H9 (cell line): Measurements from ENCODE around the gene GLS. TPM values are rescaled to one million over a fixed set of nuclear protein-coding genes. Genes with fewer than 3 reads are reported as not detected.

Experiments used
- DNase-seq: peaks from one replicate; pipeline ENCODE4 v3.0.0-alpha.2; 2017
- H2AFZ ChIP-seq: one replicate; pipeline ENCODE4 v1.6.1; 2013; ENCODE audit warnings: mild to moderate bottlenecking, low read length, control low read depth, moderate library complexity
- H2AK5ac ChIP-seq: 2 replicates; pipeline ENCODE4 v1.6.1; 2013; ENCODE audit warnings: low read length, control low read depth, mixed read lengths; ENCODE audit not compliant: insufficient read length
- H2BK120ac ChIP-seq: one replicate; pipeline ENCODE4 v1.6.1; 2013; ENCODE audit warnings: low read depth, mild to moderate bottlenecking, low read length, control low read depth, inconsistent platforms; ENCODE audit not compliant: poor library complexity, severe bottlenecking
- H2BK12ac ChIP-seq: 2 replicates; pipeline ENCODE4 v1.6.1; 2013; ENCODE audit warnings: low read length, control low read depth, mixed read lengths, low read depth; ENCODE audit not compliant: insufficient read length
- H2BK15ac ChIP-seq: 2 replicates; pipeline ENCODE4 v1.6.1; 2013; ENCODE audit warnings: low read depth, low read length, control low read depth
- H2BK20ac ChIP-seq: one replicate; pipeline ENCODE4 v1.6.1; 2013; ENCODE audit warnings: low read depth, mild to moderate bottlenecking, low read length, control low read depth, inconsistent platforms; ENCODE audit not compliant: poor library complexity, severe bottlenecking
- H2BK5ac ChIP-seq: 2 replicates; pipeline ENCODE4 v1.6.1; 2013; ENCODE audit warnings: low read length, control low read depth, mixed read lengths; ENCODE audit not compliant: insufficient read length
- H3K14ac ChIP-seq: 2 replicates; pipeline ENCODE4 v1.6.1; 2013; ENCODE audit warnings: low read length, control low read depth; ENCODE audit not compliant: insufficient read depth
- H3K18ac ChIP-seq: 2 replicates; pipeline ENCODE4 v1.6.1; 2013; ENCODE audit warnings: low read depth, mild to moderate bottlenecking, mixed read lengths, low read length, control low read depth; ENCODE audit not compliant: insufficient read length
- H3K23ac ChIP-seq: 2 replicates; pipeline ENCODE4 v1.6.1; 2013; ENCODE audit warnings: low read length, control low read depth, mixed read lengths, low read depth; ENCODE audit not compliant: insufficient read length
- H3K23me2 ChIP-seq: 2 replicates; pipeline ENCODE4 v1.6.1; 2013; ENCODE audit warnings: low read depth, mild to moderate bottlenecking, mixed read lengths, low read length, control low read depth; ENCODE audit not compliant: insufficient read length, poor library complexity, severe bottlenecking
- H3K27ac ChIP-seq: 2 replicates; pipeline ENCODE4 v1.5.1; 2013; ENCODE audit warnings: low read length, control low read depth, mixed read lengths, low read depth; ENCODE audit not compliant: insufficient read length
- H3K27me3 ChIP-seq: 2 replicates; pipeline ENCODE4 v1.6.1; 2013; ENCODE audit warnings: low read length, control low read depth, inconsistent platforms; ENCODE audit not compliant: insufficient read depth
- H3K4ac ChIP-seq: 2 replicates; pipeline ENCODE4 v1.6.1; 2013; ENCODE audit warnings: low read depth, mild to moderate bottlenecking, control low read depth, inconsistent platforms, low read length, moderate library complexity
- H3K4me1 ChIP-seq: 2 replicates; pipeline ENCODE4 v1.6.1; 2013; ENCODE audit warnings: low read length, control low read depth, inconsistent platforms; ENCODE audit not compliant: insufficient read depth
- H3K4me2 ChIP-seq: 2 replicates; pipeline ENCODE4 v1.6.1; 2013; ENCODE audit warnings: low read length, control low read depth, mixed read lengths; ENCODE audit not compliant: insufficient read length, insufficient read depth
- H3K56ac ChIP-seq: 2 replicates; pipeline ENCODE4 v1.6.1; 2013; ENCODE audit warnings: low read depth, mild to moderate bottlenecking, mixed read lengths, low read length, control low read depth; ENCODE audit not compliant: insufficient read length
- H3K79me1 ChIP-seq: 2 replicates; pipeline ENCODE4 v1.6.1; 2013; ENCODE audit warnings: low read depth, mild to moderate bottlenecking, moderate library complexity, low read length, control low read depth, inconsistent platforms; ENCODE audit not compliant: insufficient read depth, poor library complexity, severe bottlenecking
- H3K79me2 ChIP-seq: 2 replicates; pipeline ENCODE4 v1.6.1; 2013; ENCODE audit warnings: low read length, control low read depth, inconsistent platforms; ENCODE audit not compliant: insufficient read depth
- H3K9ac ChIP-seq: 2 replicates; pipeline ENCODE4 v1.6.1; 2013; ENCODE audit warnings: low read length, control low read depth, mixed read lengths; ENCODE audit not compliant: insufficient read length; ENCODE audit errors: extremely low read depth
- H3K9me3 ChIP-seq: one replicate; pipeline ENCODE4 v1.6.1; 2013; ENCODE audit warnings: low read depth, low read length, inconsistent platforms; ENCODE audit not compliant: control insufficient read depth
- H3T11ph ChIP-seq: one replicate; pipeline ENCODE4 v1.6.1; 2013; ENCODE audit warnings: mild to moderate bottlenecking, low read length, control low read depth, inconsistent platforms
- H4K20me1 ChIP-seq: one replicate; pipeline ENCODE4 v1.6.1; 2013; ENCODE audit not compliant: control insufficient read depth, insufficient read length, insufficient read depth
- H4K5ac ChIP-seq: 2 replicates; pipeline ENCODE4 v1.6.1; 2013; ENCODE audit warnings: low read depth, mild to moderate bottlenecking, mixed read lengths, low read length, control low read depth; ENCODE audit not compliant: insufficient read length
- H4K8ac ChIP-seq: replicated peaks from 2 replicates; pipeline ENCODE4 v1.6.1; 2013; ENCODE audit warnings: low read length, control low read depth, mixed read lengths, low read depth; ENCODE audit not compliant: insufficient read length
- H4K91ac ChIP-seq: 2 replicates; pipeline ENCODE4 v1.6.1; 2013; ENCODE audit warnings: low read depth, mild to moderate bottlenecking, moderate library complexity, mixed read lengths, low read length, control low read depth; ENCODE audit not compliant: insufficient read length
- H3K27ac Mint-ChIP-seq, 3 experiments: 2 replicates in 2 of 3; 3 replicates in 1 of 3; pipeline ENCODE4 v1.8.0; 2020 to 2021; ENCODE audit warnings: mixed read lengths in 3 of 3, mild to moderate bottlenecking in 1 of 3, moderate library complexity in 1 of 3
- H3K27me3 Mint-ChIP-seq: 2 replicates; pipeline ENCODE4 v1.8.0; 2021; ENCODE audit warnings: low read depth, mild to moderate bottlenecking, moderate library complexity, mixed read lengths
- H3K36me3 Mint-ChIP-seq, 3 experiments: 2 replicates in 2 of 3; 3 replicates in 1 of 3; pipeline ENCODE4 v1.8.0; 2020 to 2021; ENCODE audit warnings: low read depth in 3 of 3, mixed read lengths in 3 of 3; ENCODE audit not compliant: insufficient read depth in 1 of 3
- H3K4me1 Mint-ChIP-seq, 2 experiments: 2 replicates each; pipeline ENCODE4 v1.8.0; 2020; ENCODE audit warnings: mixed read lengths in 2 of 2
- H3K4me3 Mint-ChIP-seq, 2 experiments: 2 replicates in 1 of 2; 3 replicates in 1 of 2; pipeline ENCODE4 v1.8.0; 2020 to 2021; ENCODE audit warnings: mild to moderate bottlenecking in 2 of 2, mixed read lengths in 2 of 2, moderate library complexity in 1 of 2
- H3K9me3 Mint-ChIP-seq, 2 experiments: 2 replicates in 1 of 2; 3 replicates in 1 of 2; pipeline ENCODE4 v1.8.0; 2020; ENCODE audit warnings: mild to moderate bottlenecking in 2 of 2, mixed read lengths in 2 of 2, moderate library complexity in 1 of 2
- CTCF ChIP-seq: fragments of 200-600 bp; sonication (generic); conservative IDR thresholded peaks from 3 replicates; pipeline ENCODE4 v1.8.0; 2021; ENCODE audit warnings: antibody characterized with exemption, mild to moderate bottlenecking
- WGBS: extraction: QIAGEN DNeasy Blood & Tissue Kit; methylation state at CpG from one replicate; pipeline ENCODE4 v1.1.7; 2013; ENCODE audit warnings: missing lambda C conversion rate, low lambda C conversion rate, mixed read lengths; ENCODE audit not compliant: insufficient read length; ENCODE audit errors: extremely low coverage; 5-methylcytosine and 5-hydroxymethylcytosine counted together
- total RNA-seq: library from RNA; stranded (reverse); gene quantifications from 2 replicates; pipeline ENCODE4 v1.2.1, GENCODE V29; 2021

The GLS gene
- total RNA-seq, 1 experiment from 2014 or later: 69.3 TPM

- H3K4me1 Mint-ChIP-seq: peaks cover 34 to 50% of the 10 kb centered on the region in 2 experiments
- Histone ChIP-seq H2AK5ac (no peak overlapping the region), H2AFZ (peak overlapping the region; percentile 60), H2BK5ac (no peak overlapping the region), H4K5ac (no peak overlapping the region), H3K79me1 (no peaks in the 10 kb centered on the region), H4K8ac (no peak overlapping the region), H3K4me1 (peaks cover 11% of the 10 kb centered on the region), H3T11ph (no peak overlapping the region), H3K56ac (no peak overlapping the region), H3K27me3 (no peaks in the 10 kb centered on the region), H4K91ac (no peak overlapping the region), H2BK12ac (peak overlapping the region; percentile 42), H2BK15ac (no peak overlapping the region), H2BK120ac (no peak overlapping the region), H3K27ac (peak overlapping the region; percentile 55), H3K4ac (no peak overlapping the region), H3K9me3 (no peaks in the 10 kb centered on the region), H3K23me2 (no peaks in the 10 kb centered on the region), H3K79me2 (no peaks in the 10 kb centered on the region), H3K14ac (no peak overlapping the region), H3K4me2 (peak overlapping the region; percentile 11), H3K23ac (no peak overlapping the region), H3K9ac (no peak overlapping the region), H2BK20ac (no peak overlapping the region), H4K20me1 (no peaks in the 10 kb centered on the region), H3K18ac (no peak overlapping the region)
- H3K27me3 Mint-ChIP-seq: peaks cover 2% of the 10 kb centered on the region; the same call in 1 of the 2 replicates
- peak overlapping the region in 1 of 2 experiments; percentile 34; a peak in 2 of 5 replicates for H3K4me3 Mint-ChIP-seq
- peak overlapping the region in 2 of 3 experiments; percentile 71 to 97; a peak in 5 of 7 replicates for H3K27ac Mint-ChIP-seq
- no peak for DNase-seq
- peaks cover 0 to 8% (median 5%) of the 10 kb centered on the region in 3 experiments; a peak in 3 of 7 replicates for H3K36me3 Mint-ChIP-seq
- TF ChIP-seq CTCF: no peak
- H3K9me3 Mint-ChIP-seq: peaks cover 6 to 10% of the 10 kb centered on the region in 2 experiments; a peak in 4 of 5 replicates
- WGBS: no CpG with 5 or more reads among the region's 6 CpGs
Measured at GRCh38 chr2:190859347-190860297, 21.0 kb upstream of the GLS start.
